B cell (primary cell): ENCODE measurements around the gene S100A13.
"Not testable (repeated sequence)": the region's sequence is repeated elsewhere in the genome, so short reads cannot be mapped to it uniquely, and the experiment has no call there.

Experiments used
- EZH2 ChIP-seq: IDR thresholded peaks from 2 replicates; pipeline ENCODE4 v1.6.1; 2012; ENCODE audit warnings: borderline replicate concordance, low read depth, mild to moderate bottlenecking, moderate library complexity, low read length; ENCODE audit not compliant: insufficient read depth, poor library complexity, severe bottlenecking
- TF ChIP-seq, protein P1 (sequence below): fragments of 200-600 bp; IDR thresholded peaks from one replicate; pipeline ENCODE4 v1.8.0; 2022; ENCODE audit warnings: antibody characterized with exemption, mild to moderate bottlenecking

GRCh38 chr1:153582836-153583235 is 44.5 kb downstream of the S100A13 start:
- TF ChIP-seq, protein P1, sequence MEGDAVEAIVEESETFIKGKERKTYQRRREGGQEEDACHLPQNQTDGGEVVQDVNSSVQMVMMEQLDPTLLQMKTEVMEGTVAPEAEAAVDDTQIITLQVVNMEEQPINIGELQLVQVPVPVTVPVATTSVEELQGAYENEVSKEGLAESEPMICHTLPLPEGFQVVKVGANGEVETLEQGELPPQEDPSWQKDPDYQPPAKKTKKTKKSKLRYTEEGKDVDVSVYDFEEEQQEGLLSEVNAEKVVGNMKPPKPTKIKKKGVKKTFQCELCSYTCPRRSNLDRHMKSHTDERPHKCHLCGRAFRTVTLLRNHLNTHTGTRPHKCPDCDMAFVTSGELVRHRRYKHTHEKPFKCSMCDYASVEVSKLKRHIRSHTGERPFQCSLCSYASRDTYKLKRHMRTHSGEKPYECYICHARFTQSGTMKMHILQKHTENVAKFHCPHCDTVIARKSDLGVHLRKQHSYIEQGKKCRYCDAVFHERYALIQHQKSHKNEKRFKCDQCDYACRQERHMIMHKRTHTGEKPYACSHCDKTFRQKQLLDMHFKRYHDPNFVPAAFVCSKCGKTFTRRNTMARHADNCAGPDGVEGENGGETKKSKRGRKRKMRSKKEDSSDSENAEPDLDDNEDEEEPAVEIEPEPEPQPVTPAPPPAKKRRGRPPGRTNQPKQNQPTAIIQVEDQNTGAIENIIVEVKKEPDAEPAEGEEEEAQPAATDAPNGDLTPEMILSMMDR = not testable (repeated sequence)
- TF ChIP-seq EZH2 = not testable (repeated sequence)
